Astrocyte (in vitro differentiated cells and primary cell): ENCODE measurements around the gene AIF1. TPM values are rescaled to one million over a fixed set of nuclear protein-coding genes. Genes with fewer than 3 reads are reported as not detected.

Experiments used
- DNase-seq: peaks from one replicate; pipeline ENCODE4 v3.0.0-alpha.2; 2010; ENCODE audit warnings: low read depth
- FAIRE-seq: peaks from 2 replicates; lab custom pipeline; 2011; peaks lifted over from hg19 to GRCh38; lab: Jason Lieb, UNC
- H2AFZ ChIP-seq: 2 replicates; pipeline ENCODE4 v1.6.0; 2012; ENCODE audit warnings: low read depth, low read length, inconsistent platforms
- H3K27ac ChIP-seq: 2 replicates; pipeline ENCODE4 v1.5.1; 2011; ENCODE audit warnings: low read depth, low read length, inconsistent platforms
- H3K27me3 ChIP-seq: 2 replicates; pipeline ENCODE4 v1.6.0; 2011; ENCODE audit warnings: low read length, inconsistent platforms; ENCODE audit not compliant: insufficient read depth
- H3K36me3 ChIP-seq: 2 replicates; pipeline ENCODE4 v1.5.1; 2011; ENCODE audit warnings: low read length, inconsistent platforms; ENCODE audit not compliant: insufficient read depth
- H3K4me1 ChIP-seq: 2 replicates; pipeline ENCODE4 v1.5.1; 2011; ENCODE audit warnings: low read length, inconsistent platforms; ENCODE audit not compliant: insufficient read depth
- H3K4me2 ChIP-seq: 2 replicates; pipeline ENCODE4 v1.6.0; 2012; ENCODE audit warnings: low read length, inconsistent platforms
- H3K4me3 ChIP-seq: 2 replicates; pipeline ENCODE4 v1.5.1; 2011; ENCODE audit warnings: low read depth, mild to moderate bottlenecking, low read length, inconsistent platforms; ENCODE audit not compliant: insufficient read depth
- H3K79me2 ChIP-seq: 2 replicates; pipeline ENCODE4 v1.6.0; 2012; ENCODE audit warnings: mild to moderate bottlenecking, low read length, inconsistent platforms; ENCODE audit not compliant: insufficient read depth
- H3K9ac ChIP-seq: 2 replicates; pipeline ENCODE4 v1.6.0; 2012; ENCODE audit warnings: mild to moderate bottlenecking, low read length, inconsistent platforms
- H3K9me3 ChIP-seq: 2 replicates; pipeline ENCODE4 v1.5.1; 2012; ENCODE audit warnings: low read depth, mild to moderate bottlenecking, low read length, inconsistent platforms; ENCODE audit not compliant: insufficient read depth
- H4K20me1 ChIP-seq: 2 replicates; pipeline ENCODE4 v1.6.0; 2012; ENCODE audit warnings: low read length, inconsistent platforms; ENCODE audit not compliant: insufficient read depth
- H3K27ac Mint-ChIP-seq: one replicate; pipeline ENCODE4 v1.8.0; 2021; ENCODE audit warnings: mild to moderate bottlenecking, mixed read lengths; ENCODE audit not compliant: unreplicated experiment
- H3K27me3 Mint-ChIP-seq: one replicate; pipeline ENCODE4 v1.8.0; 2021; ENCODE audit warnings: low read depth, mixed read lengths; ENCODE audit not compliant: unreplicated experiment
- H3K36me3 Mint-ChIP-seq: one replicate; pipeline ENCODE4 v1.8.0; 2021; ENCODE audit warnings: low read depth, mixed read lengths; ENCODE audit not compliant: unreplicated experiment
- H3K4me1 Mint-ChIP-seq: one replicate; pipeline ENCODE4 v1.8.0; 2021; ENCODE audit warnings: low read depth, mixed read lengths; ENCODE audit not compliant: unreplicated experiment
- H3K4me3 Mint-ChIP-seq: one replicate; pipeline ENCODE4 v1.8.0; 2021; ENCODE audit warnings: mild to moderate bottlenecking, moderate library complexity, mixed read lengths; ENCODE audit not compliant: unreplicated experiment
- H3K9me3 Mint-ChIP-seq: one replicate; pipeline ENCODE4 v1.8.0; 2021; ENCODE audit warnings: mild to moderate bottlenecking, mixed read lengths; ENCODE audit not compliant: unreplicated experiment
- CTCF ChIP-seq: IDR thresholded peaks from 2 replicates; pipeline ENCODE4 v1.5.1; 2011; ENCODE audit warnings: low read depth, mild to moderate bottlenecking, inconsistent platforms, low read length, moderate library complexity; ENCODE audit not compliant: insufficient read depth
- EZH2 ChIP-seq: IDR thresholded peaks from 2 replicates; pipeline ENCODE4 v1.6.1; 2012; ENCODE audit warnings: mild to moderate bottlenecking, low read length, inconsistent platforms; ENCODE audit not compliant: insufficient read depth
- total RNA-seq: library from RNA; stranded (reverse); gene quantifications from 2 replicates; pipeline ENCODE4 v1.2.1, GENCODE V29; 2021

Gene AIF1
- total RNA-seq, 1 donor from 2014 or later = not detected

DNA sequence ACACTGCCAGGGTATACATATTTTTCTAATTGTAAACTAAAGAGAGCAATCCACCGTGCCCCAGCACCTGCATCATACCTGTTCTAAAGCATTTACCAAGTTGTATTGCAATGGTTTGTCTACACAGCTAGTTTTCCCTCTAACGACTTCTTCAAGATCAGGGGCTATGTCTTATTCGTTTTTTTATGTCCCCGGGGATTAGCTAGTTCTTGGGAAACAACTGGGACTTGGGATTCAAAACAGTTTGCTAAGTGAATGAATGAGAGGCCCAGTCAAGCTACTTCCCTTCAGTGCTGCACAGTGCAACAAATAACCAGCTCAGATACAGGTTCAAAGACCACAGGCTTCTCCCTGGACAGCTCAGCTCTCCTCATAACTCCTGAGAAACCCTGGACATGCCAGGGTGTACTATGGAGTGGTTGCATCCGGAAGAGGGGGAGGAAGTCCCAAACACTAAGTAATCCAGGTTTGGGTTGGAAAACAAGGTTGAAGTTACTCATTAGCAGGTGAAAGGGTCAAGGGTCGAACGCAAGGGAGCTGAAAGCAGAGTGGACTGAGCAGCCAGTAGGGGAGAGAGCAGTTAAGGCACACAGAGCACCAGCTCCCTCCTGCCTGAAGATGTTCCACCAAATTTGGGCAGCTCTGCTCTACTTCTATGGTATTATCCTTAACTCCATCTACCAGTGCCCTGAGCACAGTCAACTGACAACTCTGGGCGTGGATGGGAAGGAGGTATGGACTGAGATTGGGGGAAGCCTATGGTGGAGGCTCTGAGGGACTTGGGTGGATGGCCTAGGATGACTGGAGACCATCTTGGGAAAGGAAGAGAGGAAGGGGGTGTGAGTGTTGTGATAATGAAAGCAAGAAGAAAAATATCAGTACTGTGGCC is 40.6 kb downstream of the AIF1 start, which contains the start of gene APOM:
APOM (plus strand) TSS at position 546 of the 889 bp plus-strand sequence; CDS start at position 619, 73 bp downstream.
- peak within 1 kb of the TSS; percentile 57 for H3K4me3 Mint-ChIP-seq
- Histone ChIP-seq H4K20me1 (peaks cover 36% of the 10 kb centered on the region), H2AFZ (no peak within 1 kb of the TSS), H3K27me3 (no peaks in the 10 kb centered on the region), H3K36me3 (no peaks in the 10 kb centered on the region), H3K9ac (no peak within 1 kb of the TSS), H3K4me2 (no peak within 1 kb of the TSS), H3K4me1 (peaks cover 42% of the 10 kb centered on the region), H3K9me3 (no peaks in the 10 kb centered on the region), H3K4me3 (no peak within 1 kb of the TSS), H3K27ac (no peak within 1 kb of the TSS), H3K79me2 (peaks cover 72% of the 10 kb centered on the region)
- no peak for TF ChIP-seq EZH2
- no peak for TF ChIP-seq CTCF
- DNase-seq (no peak), FAIRE-seq (no peak)
- no peaks in the 10 kb centered on the region for H3K9me3 Mint-ChIP-seq
- no peak within 1 kb of the TSS for H3K27ac Mint-ChIP-seq
- H3K36me3 Mint-ChIP-seq = peaks cover 23% of the 10 kb centered on the region
- no peaks in the 10 kb centered on the region for H3K27me3 Mint-ChIP-seq
- peaks cover 20% of the 10 kb centered on the region for H3K4me1 Mint-ChIP-seq

DNA sequence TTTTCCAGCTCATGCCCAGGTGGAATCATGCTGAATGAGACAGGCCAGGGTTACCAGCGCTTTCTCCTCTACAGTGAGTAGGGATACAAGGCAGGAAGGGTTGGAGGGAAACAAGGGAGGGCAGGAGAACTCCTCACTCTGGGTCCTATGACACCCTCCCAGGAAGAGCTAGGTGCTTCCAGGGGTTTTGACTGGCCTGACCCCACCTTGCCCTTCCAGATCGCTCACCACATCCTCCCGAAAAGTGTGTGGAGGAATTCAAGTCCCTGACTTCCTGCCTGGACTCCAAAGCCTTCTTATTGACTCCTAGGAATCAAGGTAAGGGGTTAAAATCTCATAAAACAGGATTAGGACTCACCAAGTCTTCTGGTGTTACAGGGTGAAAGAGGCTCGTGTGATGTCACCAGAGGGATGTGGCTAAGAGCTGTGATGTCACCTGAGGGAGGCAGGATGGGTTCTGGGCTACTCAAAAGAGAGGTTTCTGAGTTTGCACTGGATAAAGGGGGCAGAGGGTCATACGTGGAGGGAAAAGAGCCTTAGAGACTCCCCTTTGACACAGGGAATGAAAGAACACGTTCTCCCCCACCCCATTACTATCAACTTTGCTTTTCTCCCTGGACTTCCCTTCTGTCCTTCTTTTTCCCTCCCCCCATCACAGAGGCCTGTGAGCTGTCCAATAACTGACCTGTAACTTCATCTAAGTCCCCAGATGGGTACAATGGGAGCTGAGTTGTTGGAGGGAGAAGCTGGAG is 42.5 kb downstream of the AIF1 start:
- peak overlapping the region; percentile 79 for H3K4me3 Mint-ChIP-seq
- TF ChIP-seq EZH2 (no peak), CTCF (no peak)
- Histone ChIP-seq H3K4me2 (peak overlapping the region; percentile 99), H3K36me3 (peaks cover 5% of the 10 kb centered on the region), H3K27ac (no peak overlapping the region), H4K20me1 (peaks cover 32% of the 10 kb centered on the region), H3K4me3 (no peak overlapping the region), H3K27me3 (no peaks in the 10 kb centered on the region), H3K9me3 (no peaks in the 10 kb centered on the region), H3K79me2 (peaks cover 73% of the 10 kb centered on the region), H2AFZ (no peak overlapping the region), H3K9ac (no peak overlapping the region), H3K4me1 (peaks cover 35% of the 10 kb centered on the region)
- DNase-seq = no peak
- H3K36me3 Mint-ChIP-seq = peaks cover 23% of the 10 kb centered on the region
- H3K27ac Mint-ChIP-seq = no peak overlapping the region
- H3K9me3 Mint-ChIP-seq = no peaks in the 10 kb centered on the region
- H3K4me1 Mint-ChIP-seq = peaks cover 14% of the 10 kb centered on the region
- no peak for FAIRE-seq
- no peaks in the 10 kb centered on the region for H3K27me3 Mint-ChIP-seq
